A549 (cell line): Measurements from ENCODE around the gene SNTG2.

Experiments
- CTCF ChIP-seq: fragments of >200 bp; sonication (Bioruptor Twin); formaldehyde crosslinking; IDR thresholded peaks from 3 replicates; pipeline ENCODE4 v1.5.1; 2016
- MAZ ChIP-seq: fragments of 150-350 bp; IDR thresholded peaks from 2 replicates; pipeline ENCODE4 v1.6.1; 2014; ENCODE audit warnings: antibody characterized with exemption, low read depth, low read length, borderline replicate concordance
- POLR2A ChIP-seq: IDR thresholded peaks from 2 replicates; pipeline ENCODE4 v1.6.1; 2012; ENCODE audit warnings: mild to moderate bottlenecking, low read length

GRCh38 chr2:1011006-1011405 lies 60.4 kb downstream of the SNTG2 start:
- TF ChIP-seq MAZ: no peak
- TF ChIP-seq CTCF: no peak
- TF ChIP-seq POLR2A: no peak
